Ovary (tissue), 9 donors: ENCODE results near the gene UCKL1. TPM values are rescaled to one million over a fixed set of nuclear protein-coding genes. Genes with fewer than 3 reads are reported as not detected.
"Not testable (repeated sequence)": the region's sequence is repeated elsewhere in the genome, so short reads cannot be mapped to it uniquely, and the experiment has no call there.

Experiments
- DNase-seq, 5 donors: peaks; one replicate each; pipeline ENCODE4 v3.0.0-alpha.2; 2019 to 2020
- H3K27ac ChIP-seq, 2 donors: fragments of 200-600 bp; one replicate each; pipeline versions ENCODE4 v1.5.1 to v1.8.0; 2019 to 2022
- H3K27me3 ChIP-seq: fragments of 200-600 bp; one replicate; pipeline ENCODE4 v1.8.0; 2022
- H3K36me3 ChIP-seq: fragments of 200-600 bp; sonication (generic); one replicate; pipeline ENCODE4 v1.5.1; 2019
- H3K4me1 ChIP-seq: one replicate; pipeline ENCODE4 v1.8.1; 2013; ENCODE audit warnings: mild to moderate bottlenecking, moderate library complexity; ENCODE audit not compliant: insufficient read depth
- H3K4me3 ChIP-seq: fragments of 200-600 bp; sonication (generic); one replicate; pipeline ENCODE4 v1.5.1; 2017
- H3K9me3 ChIP-seq, 2 donors: fragments of 200-600 bp in 1 of 2; sonication (generic) in 1 of 2; one replicate each; pipeline versions ENCODE4 v1.5.1 to v1.8.1; 2013 to 2019; ENCODE audit warnings: mild to moderate bottlenecking in 1 of 2, moderate library complexity in 1 of 2
- EP300 ChIP-seq: sonication (generic); formaldehyde crosslinking; IDR thresholded peaks from one replicate; pipeline ENCODE4 v1.6.1; 2017; ENCODE audit warnings: antibody characterized with exemption
- POLR2A ChIP-seq: fragments of 450-650 bp; IDR thresholded peaks from one replicate; pipeline ENCODE4 v1.6.1; 2017; ENCODE audit warnings: antibody characterized with exemption, mild to moderate bottlenecking, moderate library complexity
- WGBS, 3 donors: extraction: QIAGEN DNeasy Blood & Tissue Kit in 1 of 3; methylation state at CpG; one replicate each; pipeline versions ENCODE4 v1.1.5 to v1.1.7; 2013 to 2017; 5-methylcytosine and 5-hydroxymethylcytosine counted together
- intact Hi-C, 4 donors: fragments of 100-400 bp; cut with DNase I; formaldehyde crosslinking; loops; one replicate each; pipeline versions ENCODE4 v1.11.0 to v1.15.1; 2022 to 2023
- polyA plus RNA-seq, 2 donors: library from polyadenylated mRNA; stranded (reverse); fragments of 200-250 nt in 1 of 2; fragments of 350-450 nt in 1 of 2; fragmentation: Illumina TruSeq in 1 of 2; extraction: RNeasy Lipid Tissue Mini Kit (QIAGEN cat#74804) in 1 of 2; gene quantifications; one replicate each; pipeline ENCODE4 v1.2.3, GENCODE V29; 2013 to 2014
- total RNA-seq, 7 donors: library from RNA; depleted of rRNA in 2 of 7; stranded (reverse); fragments of >200 nt in 2 of 7; fragmentation: NEBNext Ultra II Directional in 3 of 7; extraction: Animal tissue kit (Norgen Biotek cat#: 25700) in 3 of 7; gene quantifications; one replicate each; pipeline versions ENCODE4 v1.1.0 to v1.2.4, GENCODE V29; 2016 to 2023
- TF ChIP-seq, protein P1 (sequence below), 3 donors: fragments of 450-650 bp in 2 of 3; fragments of 200-600 bp in 1 of 3; IDR thresholded peaks; one replicate each; pipeline versions ENCODE4 v1.5.1 to v1.8.0; 2016 to 2022; ENCODE audit warnings: antibody characterized with exemption in 3 of 3, mild to moderate bottlenecking in 1 of 3
- donor health status: DM: no; HTN: no; CAD: no; lungs with moderate emphysema.
- donor health status: DM: no; HTN: no; CAD: no.
- donor health status: Bipolar disorder and iron deficiency.
- donor health status: DM: yes; HTN: yes; CAD: no.
- donor health status: DM: no; HTN: no; CAD: no.
- donor health status: DM: yes; HTN: yes; CAD: no.

The UCKL1 gene
- total and polyA plus RNA-seq, 9 donors, result 6.6 to 58.6 (median 47.0) TPM

DNA sequence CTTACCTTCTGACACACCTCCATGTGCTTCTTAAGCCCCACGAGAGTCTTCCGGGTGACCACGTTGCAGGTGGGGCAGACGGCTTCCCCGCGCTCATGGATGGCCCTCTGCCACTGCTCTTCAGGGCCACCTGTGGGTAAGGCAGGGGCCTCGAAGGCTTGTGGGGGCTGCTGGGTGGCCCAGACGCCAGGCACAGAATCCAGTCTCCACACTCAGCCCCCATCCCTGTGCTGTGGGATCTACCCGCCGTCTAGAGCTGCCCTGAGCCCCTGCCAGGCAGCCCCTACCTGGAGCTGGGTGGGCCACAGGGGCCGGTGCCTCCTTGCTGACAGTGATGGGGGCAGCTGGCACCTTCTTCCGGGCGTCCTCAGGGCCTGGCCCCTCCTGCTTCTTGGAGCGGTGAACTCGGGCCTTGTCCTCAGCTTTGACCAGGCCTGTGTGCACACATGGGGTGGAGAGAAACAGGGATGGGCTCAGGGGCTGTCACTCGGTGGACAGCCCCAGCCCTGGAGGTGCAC, 7.6 kb upstream of the UCKL1 start:
- intact Hi-C loops, result no loop called here
- H3K4me1 ChIP-seq, result peaks cover 6% of the 10 kb centered on the region
- no peaks in the 10 kb centered on the region for H3K27me3 ChIP-seq
- TF ChIP-seq, protein P1, sequence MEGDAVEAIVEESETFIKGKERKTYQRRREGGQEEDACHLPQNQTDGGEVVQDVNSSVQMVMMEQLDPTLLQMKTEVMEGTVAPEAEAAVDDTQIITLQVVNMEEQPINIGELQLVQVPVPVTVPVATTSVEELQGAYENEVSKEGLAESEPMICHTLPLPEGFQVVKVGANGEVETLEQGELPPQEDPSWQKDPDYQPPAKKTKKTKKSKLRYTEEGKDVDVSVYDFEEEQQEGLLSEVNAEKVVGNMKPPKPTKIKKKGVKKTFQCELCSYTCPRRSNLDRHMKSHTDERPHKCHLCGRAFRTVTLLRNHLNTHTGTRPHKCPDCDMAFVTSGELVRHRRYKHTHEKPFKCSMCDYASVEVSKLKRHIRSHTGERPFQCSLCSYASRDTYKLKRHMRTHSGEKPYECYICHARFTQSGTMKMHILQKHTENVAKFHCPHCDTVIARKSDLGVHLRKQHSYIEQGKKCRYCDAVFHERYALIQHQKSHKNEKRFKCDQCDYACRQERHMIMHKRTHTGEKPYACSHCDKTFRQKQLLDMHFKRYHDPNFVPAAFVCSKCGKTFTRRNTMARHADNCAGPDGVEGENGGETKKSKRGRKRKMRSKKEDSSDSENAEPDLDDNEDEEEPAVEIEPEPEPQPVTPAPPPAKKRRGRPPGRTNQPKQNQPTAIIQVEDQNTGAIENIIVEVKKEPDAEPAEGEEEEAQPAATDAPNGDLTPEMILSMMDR (IDR thresholded peaks at IDR 0.05), result no peak
- TF ChIP-seq POLR2A (no peak), EP300 (no peak)
- no peaks in the 10 kb centered on the region for H3K9me3 ChIP-seq
- H3K4me3 ChIP-seq, result no peak overlapping the region
- WGBS, 3 donors, result 85 to 93% (median 87%) methylated on average over 16 of the region's 16 CpGs
- no peaks in the 10 kb centered on the region for H3K36me3 ChIP-seq
- DNase-seq, result peak in 2 of 5 donors; percentile 12 to 25
- H3K27ac ChIP-seq, result no peak overlapping the region

DNA sequence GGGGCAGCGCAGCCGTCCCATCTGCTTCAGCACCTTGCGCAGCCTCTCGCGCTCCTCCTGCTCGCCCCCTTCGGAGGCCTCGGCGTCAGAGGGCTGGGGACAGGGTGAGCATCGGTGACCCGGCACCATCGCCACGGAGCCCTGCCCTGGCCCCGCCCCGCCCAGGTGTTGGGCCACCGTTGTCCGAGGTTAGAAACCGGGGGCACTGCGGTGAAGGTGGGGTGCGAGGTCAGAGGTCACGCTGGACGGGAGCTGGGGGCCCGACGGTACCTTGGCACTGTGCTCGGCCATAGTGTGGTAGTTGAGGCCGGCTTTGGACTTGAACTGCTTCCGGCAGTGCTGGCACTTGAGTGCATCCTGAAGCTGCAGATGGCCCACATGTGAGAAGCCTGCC, 7.1 kb upstream of the UCKL1 start:
- Histone ChIP-seq H3K4me3 (no peak overlapping the region), H3K4me1 (peaks cover 2% of the 10 kb centered on the region), H3K27ac (no peak overlapping the region), H3K27me3 (no peaks in the 10 kb centered on the region), H3K9me3 (no peaks in the 10 kb centered on the region), H3K36me3 (no peaks in the 10 kb centered on the region)
- TF ChIP-seq, protein P1 (IDR thresholded peaks at IDR 0.05), result no peak
- TF ChIP-seq POLR2A, result no peak
- TF ChIP-seq EP300, result no peak
- intact Hi-C loops, result no loop called here
- DNase-seq, result peak in 2 of 5 donors; percentile 30 to 47
- 80 to 91% (median 85%) methylated on average over 23 to 27 of the region's 27 CpGs for WGBS, 3 donors

DNA sequence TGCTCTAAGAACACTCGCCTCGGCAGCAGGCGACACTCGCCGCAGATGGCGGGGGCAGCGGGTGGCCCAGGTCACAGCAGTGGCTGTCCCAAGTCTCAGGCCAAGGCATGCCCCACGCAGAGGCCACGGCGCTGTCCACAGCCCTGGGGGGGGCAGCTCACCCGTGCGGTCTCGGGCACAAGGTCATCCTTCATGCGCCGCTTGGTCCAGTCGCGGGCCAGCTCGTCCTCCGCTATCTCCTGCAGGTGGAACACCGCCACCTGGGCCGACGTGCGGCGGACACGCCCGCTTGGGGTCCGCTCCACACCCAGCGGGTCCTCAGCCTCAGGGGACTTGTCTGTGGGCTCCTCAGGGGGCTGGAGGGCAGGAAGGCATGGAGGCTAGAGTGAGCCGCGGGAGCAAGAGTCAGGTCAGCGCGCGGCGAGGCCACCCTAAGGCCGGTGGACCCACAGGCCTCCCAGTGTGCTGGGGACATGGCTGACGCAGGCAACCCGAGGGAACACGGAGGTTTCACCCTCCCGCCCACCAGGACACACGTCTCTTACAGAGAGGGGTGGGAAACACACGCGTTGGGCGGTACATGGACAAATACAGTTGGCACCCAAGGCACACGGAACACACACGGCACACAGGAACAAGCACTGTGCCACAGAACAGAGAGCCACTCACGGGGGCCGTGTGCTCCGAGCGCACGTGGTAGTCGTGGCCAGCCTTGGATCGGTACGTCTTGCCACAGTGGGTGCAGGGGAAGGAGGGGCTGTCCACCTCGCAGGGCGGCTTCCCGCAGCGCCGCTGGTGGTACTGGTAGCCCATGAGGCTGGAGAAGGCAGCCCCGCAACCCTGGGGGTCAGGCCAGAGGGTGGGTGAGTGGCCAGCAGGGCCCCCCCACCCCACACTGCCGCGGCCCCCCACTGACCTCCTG, 6.5 kb upstream of the UCKL1 start:
- 86 to 92% (median 88%) methylated on average over 53 to 61 of the region's 61 CpGs for WGBS, 3 donors
- Histone ChIP-seq H3K9me3 (no peaks in the 10 kb centered on the region), H3K27me3 (no peaks in the 10 kb centered on the region), H3K36me3 (no peaks in the 10 kb centered on the region), H3K4me3 (no peak overlapping the region), H3K4me1 (peaks cover 2% of the 10 kb centered on the region), H3K27ac (no peak overlapping the region)
- no peak for TF ChIP-seq POLR2A
- intact Hi-C loops, result no loop called here
- DNase-seq, result peak in 2 of 5 donors; percentile 23 to 36

DNA sequence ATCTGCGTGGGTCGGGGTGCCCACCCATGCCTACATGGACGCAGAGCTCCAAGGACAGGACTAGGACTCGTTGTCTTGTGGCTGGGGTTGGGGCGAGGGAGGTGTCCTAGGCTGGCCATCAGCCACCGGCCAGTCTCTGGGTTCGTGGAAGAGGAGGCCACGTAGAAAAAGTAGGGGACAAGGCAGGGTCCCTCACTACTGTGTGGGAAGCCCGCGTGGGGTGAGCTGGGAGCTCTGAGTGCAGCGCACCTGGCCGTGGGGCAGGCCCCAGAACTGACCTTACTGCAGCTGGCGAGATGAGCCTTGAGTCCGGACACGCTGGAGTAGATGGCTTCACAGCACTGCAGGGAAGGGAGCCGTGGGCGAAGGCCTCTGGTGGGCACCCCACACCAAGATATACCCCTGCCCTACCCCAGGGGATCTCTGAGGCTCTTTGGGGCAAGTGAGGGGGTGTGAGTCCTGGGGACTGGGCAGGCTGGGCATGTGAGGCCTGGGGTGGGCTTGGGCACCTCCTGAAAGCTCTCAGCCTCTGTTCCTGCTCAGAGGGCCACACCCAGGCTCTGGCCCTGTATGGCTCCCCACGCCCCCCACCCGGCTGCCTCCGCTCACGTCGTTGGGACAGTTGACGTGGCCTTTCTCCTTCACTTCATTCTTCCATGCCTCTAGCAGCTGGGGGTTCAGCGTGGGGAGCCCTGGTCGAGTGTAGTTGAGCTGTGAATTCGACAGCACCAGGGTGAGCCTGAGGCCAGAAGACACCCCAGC, 5.6 kb upstream of the UCKL1 start:
- Histone ChIP-seq H3K9me3 (no peaks in the 10 kb centered on the region), H3K27ac (no peak overlapping the region), H3K27me3 (no peaks in the 10 kb centered on the region), H3K4me1 (peaks cover 5% of the 10 kb centered on the region), H3K36me3 (no peaks in the 10 kb centered on the region), H3K4me3 (no peak overlapping the region)
- no peak for TF ChIP-seq POLR2A
- no peak for TF ChIP-seq EP300
- TF ChIP-seq, protein P1 (IDR thresholded peaks at IDR 0.05), result no peak
- WGBS, 3 donors, result 82 to 87% (median 83%) methylated on average over 26 of the region's 26 CpGs
- DNase-seq, result no peak
- intact Hi-C loops, result no loop called here

DNA sequence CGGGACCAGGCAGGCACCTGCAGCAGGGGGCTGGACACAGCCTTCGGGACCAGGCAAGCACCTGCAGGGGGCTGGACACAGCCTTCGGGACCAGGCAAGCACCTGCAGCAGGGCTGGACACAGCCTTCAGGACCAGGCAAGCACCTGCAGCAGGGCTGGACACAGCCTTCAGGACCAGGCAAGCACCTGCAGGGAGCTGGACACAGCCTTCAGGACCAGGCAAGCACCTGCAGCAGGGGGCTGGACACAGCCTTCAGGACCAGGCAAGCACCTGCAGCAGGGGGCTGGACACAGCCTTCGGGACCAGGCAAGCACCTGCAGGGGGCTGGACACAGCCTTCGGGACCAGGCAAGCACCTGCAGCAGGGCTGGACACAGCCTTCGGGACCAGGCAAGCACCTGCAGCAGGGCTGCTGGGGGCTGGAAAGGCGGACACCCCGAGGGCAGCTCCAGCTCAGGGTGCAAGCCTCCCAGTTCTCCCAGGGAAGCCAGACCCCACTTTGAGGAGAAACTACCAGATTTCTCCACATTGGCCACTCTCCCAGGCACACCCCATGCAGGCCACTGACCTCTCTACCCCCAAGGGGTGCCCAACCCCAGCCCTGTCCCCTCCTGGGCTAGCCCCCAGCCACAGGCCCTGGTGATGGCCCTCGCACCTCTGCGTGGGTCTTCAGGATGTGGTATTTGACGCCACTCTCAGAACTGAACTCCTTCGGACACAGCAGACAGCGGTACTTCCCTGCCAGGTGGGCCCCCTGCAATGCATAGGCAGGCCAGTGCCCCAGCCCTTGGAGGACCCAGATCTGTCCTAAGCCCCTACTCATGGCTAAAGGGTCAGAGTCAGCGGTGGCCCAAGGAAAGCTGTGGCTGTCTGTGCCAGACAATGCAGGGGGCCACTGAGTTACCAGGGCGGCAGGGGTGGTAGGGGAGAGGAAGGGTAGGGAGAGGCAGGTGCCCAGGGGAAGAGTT, 4.7 kb upstream of the UCKL1 start:
- H3K36me3 ChIP-seq, result not testable (repeated sequence)

More for the DNA sequence above, 4.7 kb upstream of the UCKL1 start:
- H3K27me3 ChIP-seq, DNase-seq, H3K9me3 ChIP-seq, H3K27ac ChIP-seq, intact Hi-C loops, H3K4me3 ChIP-seq, H3K4me1 ChIP-seq: not testable (repeated sequence)
- 85 to 90% (median 89%) methylated on average over 10 to 15 of the region's 15 CpGs for WGBS, 3 donors
